NT2/D1 (cell line): ENCODE data around the gene VAMP7.
"Not testable (repeated sequence)": the region's sequence is repeated elsewhere in the genome, so short reads cannot be mapped to it uniquely, and the experiment has no call there.

Experiments used
- DNase-seq: peaks from one replicate; pipeline ENCODE4 v3.0.0-alpha.2; 2011; ENCODE audit warnings: low read depth, low spot score
- H3K27me3 ChIP-seq: 2 replicates; pipeline ENCODE4 v1.6.0; 2011; ENCODE audit warnings: mild to moderate bottlenecking; ENCODE audit not compliant: insufficient read length, insufficient read depth
- H3K36me3 ChIP-seq: 2 replicates; pipeline ENCODE4 v1.6.1; 2011; ENCODE audit warnings: mild to moderate bottlenecking, low read length, mixed read lengths; ENCODE audit not compliant: insufficient read depth, insufficient read length
- H3K4me1 ChIP-seq: 2 replicates; pipeline ENCODE4 v1.5.1; 2011; ENCODE audit not compliant: insufficient read depth, insufficient read length
- H3K4me3 ChIP-seq: 2 replicates; pipeline ENCODE4 v1.5.1; 2011; ENCODE audit warnings: low read depth; ENCODE audit not compliant: insufficient read length
- H3K9ac ChIP-seq: 2 replicates; pipeline ENCODE4 v1.6.0; 2011; ENCODE audit warnings: low read depth; ENCODE audit not compliant: insufficient read length
- H3K9me3 ChIP-seq: 2 replicates; pipeline ENCODE4 v1.5.1; 2011; ENCODE audit warnings: mild to moderate bottlenecking, low read length; ENCODE audit not compliant: insufficient read depth
- SUZ12 ChIP-seq: IDR thresholded peaks from 2 replicates; pipeline ENCODE4 v1.6.1; 2011; ENCODE audit not compliant: insufficient read length, insufficient read depth; ENCODE audit errors: extremely low read depth
- YY1 ChIP-seq: IDR thresholded peaks from 2 replicates; pipeline ENCODE4 v1.6.1; 2011; ENCODE audit not compliant: insufficient read length, insufficient read depth
- ZNF274 ChIP-seq: IDR thresholded peaks from 2 replicates; pipeline ENCODE4 v1.6.1; 2011; ENCODE audit warnings: mild to moderate bottlenecking, low read depth, low read length

VAMP7 gene

DNA sequence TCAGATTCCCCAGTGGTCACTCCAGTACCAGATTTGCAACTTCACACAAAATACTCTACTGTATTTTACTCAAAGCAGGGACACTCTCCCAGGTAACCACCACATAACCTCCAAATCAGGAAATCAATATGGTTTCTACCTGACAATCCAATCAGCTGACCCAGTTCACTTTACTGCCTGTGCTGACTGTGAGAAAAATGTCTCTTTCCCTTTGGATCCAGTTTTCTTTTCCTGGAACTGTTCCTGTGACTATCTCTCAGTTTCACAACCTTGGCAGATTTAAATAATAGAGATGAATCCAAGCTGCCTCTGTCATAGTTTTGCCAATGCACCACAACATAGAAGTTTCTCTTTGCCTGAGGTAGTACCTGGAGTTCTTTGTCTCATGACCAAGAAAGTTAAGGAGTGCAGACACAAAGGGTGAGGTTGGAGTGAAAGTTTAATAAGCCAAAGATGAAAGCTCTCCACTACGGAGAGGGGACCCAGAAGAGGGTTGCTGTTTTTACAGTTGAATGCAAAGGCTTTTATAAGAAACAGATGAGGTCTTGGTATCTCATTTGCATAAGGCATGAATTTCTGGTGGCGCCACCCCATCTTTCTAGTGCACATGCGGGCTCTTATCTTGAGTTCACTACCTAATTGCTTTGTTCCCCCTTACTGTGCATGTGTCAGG is 86.6 kb downstream of the VAMP7 start:
- H3K27me3 ChIP-seq, result no peaks in the 10 kb centered on the region
- H3K4me1 ChIP-seq, result no peaks in the 10 kb centered on the region
- H3K4me3 ChIP-seq, result no peak overlapping the region
- H3K9me3 ChIP-seq, result peaks cover 35% of the 10 kb centered on the region
- DNase-seq, result no peak
- no peak for TF ChIP-seq YY1
- TF ChIP-seq SUZ12, result no peak
- no peak for TF ChIP-seq ZNF274
- no peaks in the 10 kb centered on the region for H3K36me3 ChIP-seq
- no peak overlapping the region for H3K9ac ChIP-seq

DNA sequence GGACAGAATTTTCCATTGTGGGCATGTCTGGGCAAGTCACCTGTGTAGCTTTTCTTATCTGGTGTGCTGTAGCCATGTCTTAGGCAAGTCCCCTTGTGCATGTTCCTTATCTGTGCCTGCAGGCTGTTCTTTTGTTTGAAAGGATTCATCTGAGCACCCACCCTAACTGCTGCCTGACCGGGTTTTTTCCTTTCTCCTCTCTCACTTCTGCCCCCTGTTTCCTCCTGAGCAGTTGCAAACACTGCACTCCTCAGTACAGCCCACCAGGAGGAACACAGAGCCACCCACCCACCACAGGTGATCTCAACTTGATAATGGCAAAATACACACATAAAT is 87.1 kb downstream of the VAMP7 start:
- Histone ChIP-seq H3K36me3 (no peaks in the 10 kb centered on the region), H3K9ac (no peak overlapping the region), H3K27me3 (no peaks in the 10 kb centered on the region), H3K4me3 (no peak overlapping the region), H3K9me3 (peaks cover 30% of the 10 kb centered on the region), H3K4me1 (no peaks in the 10 kb centered on the region)
- no peak for DNase-seq
- TF ChIP-seq YY1 (no peak), SUZ12 (no peak), ZNF274 (no peak)

DNA sequence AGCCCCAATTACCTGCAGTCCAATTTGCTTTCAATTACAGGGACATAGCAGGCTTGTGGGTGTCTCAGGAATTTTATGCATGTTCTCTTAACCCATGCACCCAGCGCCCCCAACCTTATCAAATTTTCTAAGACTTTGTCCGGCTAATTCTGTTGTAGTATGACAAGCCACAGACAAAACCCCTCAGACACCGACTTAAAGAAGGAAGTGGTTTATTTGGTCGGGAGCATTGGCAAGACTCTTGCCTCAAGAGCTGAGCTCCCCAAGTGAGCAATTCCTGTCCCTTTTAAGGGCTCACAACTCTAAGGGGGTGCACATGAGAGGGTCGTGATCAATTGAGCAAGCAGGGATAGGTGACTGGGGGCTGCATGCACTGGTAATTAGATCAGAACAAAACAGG is 87.6 kb downstream of the VAMP7 start:
- no peaks in the 10 kb centered on the region for H3K27me3 ChIP-seq
- TF ChIP-seq ZNF274 (no peak), YY1 (no peak), SUZ12 (no peak)
- H3K9ac ChIP-seq, result no peak overlapping the region
- no peak for DNase-seq
- H3K36me3 ChIP-seq, result no peaks in the 10 kb centered on the region
- H3K4me1 ChIP-seq, result no peaks in the 10 kb centered on the region
- H3K4me3 ChIP-seq, result no peak overlapping the region
- peaks cover 25% of the 10 kb centered on the region for H3K9me3 ChIP-seq

DNA sequence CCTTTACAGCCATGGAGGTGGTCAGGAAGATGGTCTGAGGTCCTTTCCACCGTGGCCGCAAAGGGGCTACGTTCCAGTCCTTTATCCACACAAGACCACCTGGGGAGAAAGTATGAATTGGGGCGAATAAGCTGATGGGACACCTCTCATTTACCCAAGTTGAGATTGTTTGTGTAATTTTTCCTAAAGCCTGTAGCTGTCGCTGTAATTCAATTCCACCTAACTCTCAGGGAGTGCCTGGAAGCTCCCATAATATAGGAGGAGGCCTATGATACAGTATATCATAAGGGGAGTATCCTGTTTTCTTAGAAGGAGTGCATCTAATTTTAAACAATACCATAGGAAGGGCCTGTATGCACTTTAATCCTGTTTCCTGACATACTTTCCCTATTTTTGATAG is 90.5 kb downstream of the VAMP7 start:
- H3K4me1 ChIP-seq, DNase-seq, H3K4me3 ChIP-seq, H3K36me3 ChIP-seq, H3K27me3 ChIP-seq, H3K9ac ChIP-seq: not testable (repeated sequence)
- peaks cover 17% of the 10 kb centered on the region for H3K9me3 ChIP-seq

DNA sequence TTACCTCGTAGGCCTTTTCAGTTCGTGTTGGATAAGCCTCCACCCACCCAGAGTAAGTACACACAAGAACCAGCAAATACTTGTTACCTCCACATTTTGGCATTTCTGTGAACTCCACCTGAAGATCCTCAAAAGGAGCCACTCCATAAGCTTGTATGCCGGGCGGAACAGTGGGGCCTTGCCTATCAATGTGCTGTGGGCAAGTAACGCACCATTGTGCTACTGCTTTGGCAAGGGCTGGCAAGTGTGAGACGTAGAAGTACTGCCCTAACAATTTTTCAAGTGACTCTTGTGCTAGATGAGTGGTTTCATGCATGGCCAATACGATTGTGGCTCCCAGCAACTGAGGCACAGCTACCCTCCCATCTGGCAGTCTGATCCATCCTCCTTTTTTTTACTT is 91.1 kb downstream of the VAMP7 start:
- not testable (repeated sequence) for H3K4me3 ChIP-seq, DNase-seq, H3K4me1 ChIP-seq, H3K27me3 ChIP-seq, H3K36me3 ChIP-seq, H3K9ac ChIP-seq
- peaks cover 16% of the 10 kb centered on the region for H3K9me3 ChIP-seq

DNA sequence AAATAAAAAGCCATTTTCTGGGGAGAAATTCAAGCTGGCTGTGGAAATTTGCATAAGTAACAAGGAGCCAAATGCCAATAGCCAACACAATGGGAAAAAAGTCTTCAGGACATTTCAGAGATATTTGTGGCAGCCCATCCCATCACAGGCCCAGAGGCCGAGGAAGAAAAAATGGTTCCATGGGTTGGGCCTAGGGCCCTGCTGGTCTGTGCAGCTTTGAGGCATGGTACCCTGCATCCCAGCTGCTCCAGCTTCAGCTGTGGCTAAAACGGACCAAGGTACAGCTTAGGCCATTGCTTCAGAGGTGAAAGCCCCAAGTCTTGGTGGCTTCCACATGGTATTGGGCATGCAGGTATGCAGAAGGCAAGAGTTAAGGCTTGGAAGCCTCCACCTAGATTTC is 102.2 kb downstream of the VAMP7 start:
- no peak for DNase-seq
- H3K27me3 ChIP-seq, result no peaks in the 10 kb centered on the region
- H3K4me3 ChIP-seq, result no peak overlapping the region
- H3K36me3 ChIP-seq, result no peaks in the 10 kb centered on the region
- H3K9ac ChIP-seq, result no peak overlapping the region
- peaks cover 8% of the 10 kb centered on the region; the same call in 1 of the 2 replicates for H3K9me3 ChIP-seq
- no peaks in the 10 kb centered on the region for H3K4me1 ChIP-seq
- no peak for TF ChIP-seq YY1
- no peak for TF ChIP-seq ZNF274
- TF ChIP-seq SUZ12, result no peak

DNA sequence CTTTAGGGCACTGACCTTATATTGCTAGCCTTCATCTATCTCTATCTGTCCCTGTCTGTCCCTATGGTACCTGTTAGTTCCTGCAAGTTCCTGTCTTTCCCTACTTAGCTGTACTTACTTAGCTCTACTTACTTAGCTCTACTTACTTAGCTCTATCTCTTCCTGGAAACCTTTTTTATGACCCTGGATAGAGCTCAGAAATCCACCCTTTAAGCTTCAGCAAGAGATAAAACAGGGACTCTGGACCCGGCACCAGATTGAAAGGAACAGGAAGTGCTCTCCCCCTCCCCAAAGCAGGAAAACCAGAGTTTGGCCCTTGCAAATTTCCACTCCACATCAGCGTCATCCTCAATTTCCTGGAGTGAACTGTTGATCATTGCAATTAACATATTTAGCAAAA is 104.1 kb downstream of the VAMP7 start:
- DNase-seq, result no peak
- H3K9me3 ChIP-seq, result peaks cover 8% of the 10 kb centered on the region; the same call in 1 of the 2 replicates
- TF ChIP-seq ZNF274 (no peak), SUZ12 (no peak), YY1 (no peak)
- no peak overlapping the region for H3K9ac ChIP-seq
- H3K4me1 ChIP-seq, result no peaks in the 10 kb centered on the region
- no peaks in the 10 kb centered on the region for H3K36me3 ChIP-seq
- H3K4me3 ChIP-seq, result no peak overlapping the region
- H3K27me3 ChIP-seq, result no peaks in the 10 kb centered on the region

DNA sequence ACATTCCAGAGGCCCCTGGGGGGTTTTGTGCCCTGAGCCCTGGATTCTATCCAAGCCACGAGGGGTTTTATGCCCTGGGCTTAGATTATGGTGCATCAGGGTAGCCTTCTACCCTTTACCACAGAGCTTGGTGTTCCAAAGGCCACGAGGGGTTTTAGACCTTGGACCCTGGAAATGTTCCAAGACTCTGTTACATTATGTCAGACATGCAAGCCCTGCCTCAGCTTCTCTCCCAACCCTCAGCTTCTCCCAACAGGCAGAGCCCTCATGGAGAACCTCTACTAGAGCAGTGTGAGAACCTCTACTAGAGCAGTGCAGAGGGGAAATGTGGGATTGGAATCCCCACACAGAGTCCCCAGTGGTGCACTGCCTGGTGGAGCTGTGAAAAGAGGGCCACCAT is 105.8 kb downstream of the VAMP7 start:
- not testable (repeated sequence) for H3K27me3 ChIP-seq, DNase-seq, H3K36me3 ChIP-seq, H3K9me3 ChIP-seq, H3K9ac ChIP-seq, H3K4me1 ChIP-seq, H3K4me3 ChIP-seq
